ENCODE data around the gene CARD19. TPM values are rescaled to one million over a fixed set of nuclear protein-coding genes. Genes with fewer than 3 reads are reported as not detected.

The CARD19 gene
- total RNA-seq, 1 experiment from 2014 or later, result 63.4 TPM

DNA sequence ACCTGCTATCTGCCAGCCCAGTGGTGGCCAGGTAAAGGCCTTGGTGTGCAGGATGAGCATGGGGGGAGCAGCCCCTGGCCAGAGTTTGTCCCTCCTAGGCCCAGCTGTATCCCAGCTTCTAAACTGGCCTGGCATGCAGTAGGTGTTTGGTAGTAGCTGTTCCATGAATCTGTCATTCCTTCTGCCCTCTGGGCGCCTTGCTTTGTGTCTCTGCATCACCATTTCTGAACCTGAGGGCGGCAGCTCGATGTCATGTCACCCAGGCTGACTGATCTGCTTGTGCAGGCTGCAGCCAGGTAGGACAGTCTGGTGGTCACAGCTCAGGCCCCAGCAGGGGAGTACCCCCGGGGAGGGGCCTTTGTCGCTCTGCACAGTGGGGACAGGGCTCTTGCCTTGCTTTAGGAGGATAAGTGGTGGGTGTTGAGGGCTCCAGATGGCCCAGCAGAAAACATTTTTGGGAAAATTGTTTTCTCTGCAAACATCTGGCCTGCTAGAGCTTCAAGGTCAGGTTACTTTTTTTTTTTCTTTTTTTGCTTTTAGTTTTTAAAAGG, 42.2 kb upstream of the CARD19 start:
- ATAC-seq, result no peak
- intact Hi-C loops (cut with micrococcal nuclease; ENCODE audit: unreplicated experiment), result no loop called here
- Histone ChIP-seq H3K36me3 (ENCODE audit: control insufficient read depth, insufficient read depth, low read length) (no peaks in the 10 kb centered on the region), H3K4me3 (ENCODE audit: low read depth in 2 of 2, low read length in 2 of 2) (no peak overlapping the region), H3K27ac (ENCODE audit: low read length) (no peak overlapping the region), H3K27me3 (ENCODE audit: control insufficient read depth, insufficient read depth, low read length) (no peaks in the 10 kb centered on the region), H3K4me1 (ENCODE audit: control insufficient read depth, insufficient read depth, low read length) (no peaks in the 10 kb centered on the region; the same call in 1 of the 2 replicates), H3K9me3 (ENCODE audit: control insufficient read depth, insufficient read depth, low read depth, low read length) (no peaks in the 10 kb centered on the region)
- CTCF ChIA-PET, result no interaction called here
- in situ Hi-C loops (cut with HindIII; ENCODE audit: low pct_unique_long_range_greater_than_20kb, low sequenced_read_pairs), result no loop called here
- POLR2A ChIA-PET, result no interaction called here
- DNase-seq (ENCODE audit: low read depth, low spot score), result no peak
- no peak for TF ChIP-seq SIN3A (IDR thresholded peaks at IDR 0.05; ENCODE audit: borderline replicate concordance, insufficient read depth, low read depth, low read length)
- TF ChIP-seq TCF7L2 (IDR thresholded peaks at IDR 0.05; ENCODE audit: low read depth, low read length), result no peak
- TF ChIP-seq, protein P1, sequence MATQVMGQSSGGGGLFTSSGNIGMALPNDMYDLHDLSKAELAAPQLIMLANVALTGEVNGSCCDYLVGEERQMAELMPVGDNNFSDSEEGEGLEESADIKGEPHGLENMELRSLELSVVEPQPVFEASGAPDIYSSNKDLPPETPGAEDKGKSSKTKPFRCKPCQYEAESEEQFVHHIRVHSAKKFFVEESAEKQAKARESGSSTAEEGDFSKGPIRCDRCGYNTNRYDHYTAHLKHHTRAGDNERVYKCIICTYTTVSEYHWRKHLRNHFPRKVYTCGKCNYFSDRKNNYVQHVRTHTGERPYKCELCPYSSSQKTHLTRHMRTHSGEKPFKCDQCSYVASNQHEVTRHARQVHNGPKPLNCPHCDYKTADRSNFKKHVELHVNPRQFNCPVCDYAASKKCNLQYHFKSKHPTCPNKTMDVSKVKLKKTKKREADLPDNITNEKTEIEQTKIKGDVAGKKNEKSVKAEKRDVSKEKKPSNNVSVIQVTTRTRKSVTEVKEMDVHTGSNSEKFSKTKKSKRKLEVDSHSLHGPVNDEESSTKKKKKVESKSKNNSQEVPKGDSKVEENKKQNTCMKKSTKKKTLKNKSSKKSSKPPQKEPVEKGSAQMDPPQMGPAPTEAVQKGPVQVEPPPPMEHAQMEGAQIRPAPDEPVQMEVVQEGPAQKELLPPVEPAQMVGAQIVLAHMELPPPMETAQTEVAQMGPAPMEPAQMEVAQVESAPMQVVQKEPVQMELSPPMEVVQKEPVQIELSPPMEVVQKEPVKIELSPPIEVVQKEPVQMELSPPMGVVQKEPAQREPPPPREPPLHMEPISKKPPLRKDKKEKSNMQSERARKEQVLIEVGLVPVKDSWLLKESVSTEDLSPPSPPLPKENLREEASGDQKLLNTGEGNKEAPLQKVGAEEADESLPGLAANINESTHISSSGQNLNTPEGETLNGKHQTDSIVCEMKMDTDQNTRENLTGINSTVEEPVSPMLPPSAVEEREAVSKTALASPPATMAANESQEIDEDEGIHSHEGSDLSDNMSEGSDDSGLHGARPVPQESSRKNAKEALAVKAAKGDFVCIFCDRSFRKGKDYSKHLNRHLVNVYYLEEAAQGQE (IDR thresholded peaks at IDR 0.05; ENCODE audit: insufficient read depth in 1 of 2, low read depth in 2 of 2, low read length in 1 of 2), result no peak
- TF ChIP-seq POLR2AphosphoS5 (IDR thresholded peaks at IDR 0.05; ENCODE audit: low read depth, low read length), result no peak
- no TSS peak for BruUV-seq (replicated peaks)

DNA sequence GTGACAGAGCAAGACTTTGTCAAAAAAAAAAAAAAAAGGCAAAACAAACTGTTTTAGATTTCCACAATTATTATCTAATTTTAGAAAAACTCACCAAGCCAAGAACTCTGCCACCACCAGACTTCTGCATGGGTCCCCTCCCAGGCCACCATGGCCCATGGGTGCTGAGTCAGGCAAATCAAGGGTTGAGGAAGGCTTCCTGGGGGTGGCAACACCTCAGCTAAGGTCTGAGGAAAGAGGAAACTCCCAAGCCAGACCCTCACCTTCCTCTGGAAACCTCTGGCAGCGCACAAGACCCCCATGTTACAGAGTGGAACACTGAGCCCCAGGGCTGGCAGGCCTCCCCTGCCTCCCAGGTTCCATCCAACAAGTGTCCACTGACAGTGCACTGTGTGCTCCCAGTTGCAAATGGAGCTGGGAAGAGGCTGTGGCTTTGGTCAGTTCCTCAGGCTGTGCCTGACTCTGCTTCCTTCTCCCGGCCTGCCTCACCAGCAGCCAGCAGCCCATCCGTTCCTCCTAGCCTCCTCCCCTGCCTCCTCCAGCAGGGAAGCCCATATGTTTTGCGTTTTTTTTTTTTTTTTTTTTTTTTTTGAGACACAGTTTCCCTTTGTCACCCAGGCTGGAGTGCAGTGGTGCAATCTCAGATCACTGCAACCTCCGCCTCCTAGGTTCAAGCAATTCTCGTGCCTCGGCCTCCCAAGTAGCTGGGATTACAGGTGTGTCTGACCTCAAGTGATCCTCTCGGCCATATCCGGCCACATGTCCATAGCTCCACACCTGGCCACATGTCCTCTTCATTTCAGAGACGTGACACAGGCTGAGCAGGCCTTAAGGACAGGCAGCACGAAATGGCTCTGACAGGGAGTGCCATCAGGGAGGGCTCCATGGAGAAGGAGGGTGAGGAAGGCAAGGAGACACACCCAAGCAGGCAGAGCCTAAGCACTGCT, 41.0 kb upstream of the CARD19 start:
- CTCF ChIA-PET, result no interaction called here
- intact Hi-C loops (cut with micrococcal nuclease; ENCODE audit: unreplicated experiment), result no loop called here
- Histone ChIP-seq H3K27me3 (ENCODE audit: control insufficient read depth, insufficient read depth, low read length) (no peaks in the 10 kb centered on the region), H3K4me1 (ENCODE audit: control insufficient read depth, insufficient read depth, low read length) (peaks cover 5% of the 10 kb centered on the region), H3K4me3 (ENCODE audit: low read depth in 2 of 2, low read length in 2 of 2) (no peak overlapping the region), H3K9me3 (ENCODE audit: control insufficient read depth, insufficient read depth, low read depth, low read length) (no peaks in the 10 kb centered on the region), H3K36me3 (ENCODE audit: control insufficient read depth, insufficient read depth, low read length) (no peaks in the 10 kb centered on the region), H3K27ac (ENCODE audit: low read length) (no peak overlapping the region)
- POLR2A ChIA-PET, result interaction anchor here (0.7 kb wide), 1 partner anchor 237 kb away, joined by 3 read pairs; no protein-coding TSS in a partner anchor
- DNase-seq (ENCODE audit: low read depth, low spot score), result no peak
- no peak for ATAC-seq
- BruUV-seq (replicated peaks), result no TSS peak
- TF ChIP-seq POLR2AphosphoS5 (IDR thresholded peaks at IDR 0.05; ENCODE audit: low read depth, low read length), result no peak
- TF ChIP-seq, protein P1 (IDR thresholded peaks at IDR 0.05; ENCODE audit: insufficient read depth in 1 of 2, low read depth in 2 of 2, low read length in 1 of 2), result no peak
- TF ChIP-seq TCF7L2 (IDR thresholded peaks at IDR 0.05; ENCODE audit: low read depth, low read length), result no peak
- TF ChIP-seq SIN3A (IDR thresholded peaks at IDR 0.05; ENCODE audit: borderline replicate concordance, insufficient read depth, low read depth, low read length), result no peak
- TF ChIP-seq, protein P2, sequence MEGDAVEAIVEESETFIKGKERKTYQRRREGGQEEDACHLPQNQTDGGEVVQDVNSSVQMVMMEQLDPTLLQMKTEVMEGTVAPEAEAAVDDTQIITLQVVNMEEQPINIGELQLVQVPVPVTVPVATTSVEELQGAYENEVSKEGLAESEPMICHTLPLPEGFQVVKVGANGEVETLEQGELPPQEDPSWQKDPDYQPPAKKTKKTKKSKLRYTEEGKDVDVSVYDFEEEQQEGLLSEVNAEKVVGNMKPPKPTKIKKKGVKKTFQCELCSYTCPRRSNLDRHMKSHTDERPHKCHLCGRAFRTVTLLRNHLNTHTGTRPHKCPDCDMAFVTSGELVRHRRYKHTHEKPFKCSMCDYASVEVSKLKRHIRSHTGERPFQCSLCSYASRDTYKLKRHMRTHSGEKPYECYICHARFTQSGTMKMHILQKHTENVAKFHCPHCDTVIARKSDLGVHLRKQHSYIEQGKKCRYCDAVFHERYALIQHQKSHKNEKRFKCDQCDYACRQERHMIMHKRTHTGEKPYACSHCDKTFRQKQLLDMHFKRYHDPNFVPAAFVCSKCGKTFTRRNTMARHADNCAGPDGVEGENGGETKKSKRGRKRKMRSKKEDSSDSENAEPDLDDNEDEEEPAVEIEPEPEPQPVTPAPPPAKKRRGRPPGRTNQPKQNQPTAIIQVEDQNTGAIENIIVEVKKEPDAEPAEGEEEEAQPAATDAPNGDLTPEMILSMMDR (IDR thresholded peaks at IDR 0.05), result no peak
- in situ Hi-C loops (cut with HindIII; ENCODE audit: low pct_unique_long_range_greater_than_20kb, low sequenced_read_pairs), result no loop called here
